ENCODE data around the gene FAM3A.

- TF ChIP-seq EZH2 (IDR thresholded peaks at IDR 0.05; ENCODE audit: insufficient read depth, poor library complexity, severe bottlenecking) (no peak), EZH2phosphoT487 (IDR thresholded peaks at IDR 0.05; ENCODE audit: insufficient read depth, low read depth) (no peak)
Observed at GRCh38 chrX:154530286-154530685, 14.3 kb upstream of the FAM3A start.
